NCI-H2081 (cell line): Measurements from ENCODE around the gene DDX6.
"Not testable (repeated sequence)": the region's sequence is repeated elsewhere in the genome, so short reads cannot be mapped to it uniquely, and the experiment has no call there.

Experiments used
- DNase-seq, 2 experiments: peaks; one replicate each; lab custom pipeline; 2025; lab: John Stamatoyannopoulos, UW

DDX6 gene

GRCh38 chr11:118791961-118792569, 1.1 kb upstream of the DDX6 start:
- DNase-seq, result no peak

- DNase-seq, result peak; percentile 49 to 84
Measured at GRCh38 chr11:118790357-118791110, 430 bp downstream of the DDX6 start.

- peak; percentile 16 to 66 for DNase-seq
Measured at GRCh38 chr11:118789501-118790356, 1.2 kb downstream of the DDX6 start.

- no peak for DNase-seq
Measured at GRCh38 chr11:118786657-118787056, 4.3 kb downstream of the DDX6 start.

GRCh38 chr11:118785362-118785761, 5.6 kb downstream of the DDX6 start:
- no peak for DNase-seq

GRCh38 chr11:118783724-118784495, 7.1 kb downstream of the DDX6 start:
- DNase-seq, result no peak

- DNase-seq, result not testable (repeated sequence)
Measured at GRCh38 chr11:118783324-118783723, 7.6 kb downstream of the DDX6 start.

- no peak for DNase-seq
Measured at GRCh38 chr11:118778898-118779297, 12.1 kb downstream of the DDX6 start.

GRCh38 chr11:118774032-118774431, 16.9 kb downstream of the DDX6 start:
- DNase-seq, result no peak

- no peak for DNase-seq
Measured at GRCh38 chr11:118771547-118772288, 19.2 kb downstream of the DDX6 start.

GRCh38 chr11:118768690-118769089, 22.3 kb downstream of the DDX6 start:
- DNase-seq, result no peak

GRCh38 chr11:118766035-118766434, 24.9 kb downstream of the DDX6 start:
- no peak for DNase-seq

- DNase-seq, result not testable (repeated sequence)
Measured at GRCh38 chr11:118765095-118765691, 25.8 kb downstream of the DDX6 start.

- DNase-seq, result no peak
Measured at GRCh38 chr11:118763041-118763440, 27.9 kb downstream of the DDX6 start.

- DNase-seq, result not testable (repeated sequence)
Measured at GRCh38 chr11:118761981-118762380, 29.0 kb downstream of the DDX6 start.

GRCh38 chr11:118757876-118758399, 33.0 kb downstream of the DDX6 start:
- no peak for DNase-seq

GRCh38 chr11:118752654-118753053, 38.3 kb downstream of the DDX6 start:
- no peak for DNase-seq

GRCh38 chr11:118749429-118749828, 41.5 kb downstream of the DDX6 start:
- no peak for DNase-seq

- no peak for DNase-seq
Measured at GRCh38 chr11:118748056-118748455, 42.9 kb downstream of the DDX6 start.

GRCh38 chr11:118746988-118747585, 43.9 kb downstream of the DDX6 start:
- no peak for DNase-seq
